ENCODE data around the gene NTNG1.

The NTNG1 gene

GRCh38 chr1:107142666-107143065 lies 1.8 kb downstream of the NTNG1 start:
- Histone ChIP-seq H3K9ac (no peak overlapping the region), H3K36me3 (ENCODE audit: insufficient read depth) (no peaks in the 10 kb centered on the region), H3K4me1 (ENCODE audit: low read depth, poor library complexity, severe bottlenecking) (no peaks in the 10 kb centered on the region), H3K27me3 (ENCODE audit: insufficient read depth, low read depth) (no peaks in the 10 kb centered on the region), H2AFZ (ENCODE audit: low read depth) (no peak overlapping the region), H3K4me3 (IDR thresholded peaks at IDR 0.05; ENCODE audit: insufficient read depth, low read depth, low read length) (no peak overlapping the region), H3K79me2 (ENCODE audit: insufficient read depth, low read depth) (no peaks in the 10 kb centered on the region), H3K27ac (no peak overlapping the region), H3K4me2 (no peak overlapping the region), H4K20me1 (ENCODE audit: insufficient read depth) (no peaks in the 10 kb centered on the region)
- no peak for TF ChIP-seq CTCF (conservative IDR thresholded peaks at IDR 0.05; ENCODE audit: low read depth, low read length)

- no peak for TF ChIP-seq CTCF (conservative IDR thresholded peaks at IDR 0.05; ENCODE audit: low read depth, low read length)
- H3K4me1 ChIP-seq (ENCODE audit: low read depth, poor library complexity, severe bottlenecking) = no peaks in the 10 kb centered on the region
- no peak overlapping the region for H2AFZ ChIP-seq (ENCODE audit: low read depth)
- H3K4me2 ChIP-seq = no peak overlapping the region
- H3K36me3 ChIP-seq (ENCODE audit: insufficient read depth) = no peaks in the 10 kb centered on the region
- no peaks in the 10 kb centered on the region for H4K20me1 ChIP-seq (ENCODE audit: insufficient read depth)
- H3K27me3 ChIP-seq (ENCODE audit: insufficient read depth, low read depth) = no peaks in the 10 kb centered on the region
- no peak overlapping the region for H3K4me3 ChIP-seq (IDR thresholded peaks at IDR 0.05; ENCODE audit: insufficient read depth, low read depth, low read length)
- no peak overlapping the region for H3K27ac ChIP-seq
- no peak overlapping the region for H3K9ac ChIP-seq
- H3K79me2 ChIP-seq (ENCODE audit: insufficient read depth, low read depth) = no peaks in the 10 kb centered on the region
Observed at GRCh38 chr1:107145637-107146036, 4.8 kb downstream of the NTNG1 start.

DNA sequence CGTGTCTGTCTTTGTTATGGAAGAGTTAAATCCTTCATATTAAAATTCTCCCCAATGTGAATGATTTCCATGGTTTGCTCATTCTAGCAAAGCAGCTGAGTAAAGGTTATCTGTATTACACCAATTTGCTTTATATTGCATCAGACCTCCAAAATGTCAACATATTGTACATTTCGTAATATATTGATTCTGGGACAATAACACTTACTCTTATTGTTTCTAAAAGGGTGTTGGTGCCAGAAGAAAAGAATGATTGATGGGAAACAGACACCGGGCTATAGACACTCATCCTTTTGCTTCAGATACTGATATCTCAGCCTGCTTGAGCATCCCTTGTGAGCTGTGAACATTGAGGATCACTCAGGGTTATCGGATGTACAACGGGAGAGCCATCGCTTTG lies 7.0 kb downstream of the NTNG1 start:
- no peaks in the 10 kb centered on the region for H3K4me1 ChIP-seq (ENCODE audit: low read depth, poor library complexity, severe bottlenecking)
- H3K4me2 ChIP-seq = no peak overlapping the region
- no peak overlapping the region for H3K9ac ChIP-seq
- no peaks in the 10 kb centered on the region for H3K27me3 ChIP-seq (ENCODE audit: insufficient read depth, low read depth)
- no peak overlapping the region for H2AFZ ChIP-seq (ENCODE audit: low read depth)
- no peak overlapping the region for H3K27ac ChIP-seq
- H3K36me3 ChIP-seq (ENCODE audit: insufficient read depth) = no peaks in the 10 kb centered on the region
- H3K79me2 ChIP-seq (ENCODE audit: insufficient read depth, low read depth) = no peaks in the 10 kb centered on the region
- no peaks in the 10 kb centered on the region for H4K20me1 ChIP-seq (ENCODE audit: insufficient read depth)
- H3K4me3 ChIP-seq (IDR thresholded peaks at IDR 0.05; ENCODE audit: insufficient read depth, low read depth, low read length) = no peak overlapping the region
- no peak for TF ChIP-seq CTCF (conservative IDR thresholded peaks at IDR 0.05; ENCODE audit: low read depth, low read length)

DNA sequence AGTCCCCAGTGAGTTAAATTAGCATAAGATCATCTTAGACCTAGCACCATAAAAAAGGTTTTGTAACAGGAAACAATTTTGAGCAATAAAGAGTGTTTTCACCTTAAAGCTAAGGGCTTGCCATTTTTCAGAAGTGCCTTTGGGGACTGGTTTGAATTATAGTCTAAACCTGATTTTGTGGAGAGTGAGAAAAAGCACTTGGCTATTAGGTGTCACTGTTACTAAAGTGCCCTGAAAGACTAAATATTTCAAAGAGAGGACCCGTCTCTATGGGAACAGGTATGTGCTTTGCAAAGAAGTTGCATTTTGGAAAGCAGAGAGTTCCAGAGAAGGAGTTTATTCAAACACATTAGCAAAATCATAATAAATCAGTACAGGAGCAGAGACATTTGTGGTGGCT lies 9.1 kb downstream of the NTNG1 start:
- H3K4me2 ChIP-seq = no peak overlapping the region
- H3K27me3 ChIP-seq (ENCODE audit: insufficient read depth, low read depth) = no peaks in the 10 kb centered on the region
- H3K27ac ChIP-seq = no peak overlapping the region
- no peak overlapping the region for H3K9ac ChIP-seq
- no peaks in the 10 kb centered on the region for H3K4me1 ChIP-seq (ENCODE audit: low read depth, poor library complexity, severe bottlenecking)
- no peaks in the 10 kb centered on the region for H3K36me3 ChIP-seq (ENCODE audit: insufficient read depth)
- no peak overlapping the region for H3K4me3 ChIP-seq (IDR thresholded peaks at IDR 0.05; ENCODE audit: insufficient read depth, low read depth, low read length)
- no peaks in the 10 kb centered on the region for H3K79me2 ChIP-seq (ENCODE audit: insufficient read depth, low read depth)
- H2AFZ ChIP-seq (ENCODE audit: low read depth) = no peak overlapping the region
- no peaks in the 10 kb centered on the region for H4K20me1 ChIP-seq (ENCODE audit: insufficient read depth)
- TF ChIP-seq CTCF (conservative IDR thresholded peaks at IDR 0.05; ENCODE audit: low read depth, low read length) = no peak

GRCh38 chr1:107151295-107151694 lies 10.5 kb downstream of the NTNG1 start:
- H3K4me3 ChIP-seq (IDR thresholded peaks at IDR 0.05; ENCODE audit: insufficient read depth, low read depth, low read length) = no peak overlapping the region
- H3K79me2 ChIP-seq (ENCODE audit: insufficient read depth, low read depth) = no peaks in the 10 kb centered on the region
- H3K27me3 ChIP-seq (ENCODE audit: insufficient read depth, low read depth) = no peaks in the 10 kb centered on the region
- no peaks in the 10 kb centered on the region for H3K36me3 ChIP-seq (ENCODE audit: insufficient read depth)
- H2AFZ ChIP-seq (ENCODE audit: low read depth) = no peak overlapping the region
- no peaks in the 10 kb centered on the region for H4K20me1 ChIP-seq (ENCODE audit: insufficient read depth)
- H3K27ac ChIP-seq = no peak overlapping the region
- no peaks in the 10 kb centered on the region for H3K4me1 ChIP-seq (ENCODE audit: low read depth, poor library complexity, severe bottlenecking)
- H3K4me2 ChIP-seq = no peak overlapping the region
- no peak for TF ChIP-seq CTCF (conservative IDR thresholded peaks at IDR 0.05; ENCODE audit: low read depth, low read length)
- H3K9ac ChIP-seq = no peak overlapping the region
